Amniotic stem cell (primary cell): Measurements from ENCODE around the gene HOXD12.

ENCODE experiments used
- DNase-seq: peaks from one replicate; lab custom pipeline; 2025; lab: John Stamatoyannopoulos, UW

HOXD12 gene

GRCh38 chr2:176121190-176122051 is 21.8 kb downstream of the HOXD12 start:
- no peak for DNase-seq

GRCh38 chr2:176122052-176122682 is 22.6 kb downstream of the HOXD12 start:
- no peak for DNase-seq

GRCh38 chr2:176122683-176123410 is 23.3 kb downstream of the HOXD12 start, which contains the start of gene HOXD9:
Gene HOXD9, plus strand, starts transcription at chr2:176122719. Its CDS starts 50 bp downstream, at chr2:176122769.
- no peak for DNase-seq

GRCh38 chr2:176123411-176124109 is 24.0 kb downstream of the HOXD12 start:
- DNase-seq: no peak

GRCh38 chr2:176124110-176124946 is 24.7 kb downstream of the HOXD12 start:
- no peak for DNase-seq

GRCh38 chr2:176124947-176125771 is 25.6 kb downstream of the HOXD12 start:
- DNase-seq: no peak

- DNase-seq: no peak
These were observed 26.1 kb downstream of the HOXD12 start for GRCh38 chr2:176125772-176126054.

GRCh38 chr2:176126929-176127773 is 27.6 kb downstream of the HOXD12 start:
- peak; percentile 12 for DNase-seq

GRCh38 chr2:176127774-176128072 is 28.1 kb downstream of the HOXD12 start:
- no peak for DNase-seq

GRCh38 chr2:176128172-176128981 is 28.8 kb downstream of the HOXD12 start:
- no peak for DNase-seq

- DNase-seq: no peak
These were observed 29.6 kb downstream of the HOXD12 start, which contains the start of gene HOXD8 for GRCh38 chr2:176128982-176129796. Gene HOXD8, plus strand, starts transcription at chr2:176129705. Its CDS starts 662 bp downstream, at chr2:176130367.

GRCh38 chr2:176129813-176130146 is 30.2 kb downstream of the HOXD12 start:
- DNase-seq: no peak

GRCh38 chr2:176130147-176130956 is 30.8 kb downstream of the HOXD12 start:
- DNase-seq: no peak

GRCh38 chr2:176130957-176131847 is 31.6 kb downstream of the HOXD12 start:
- no peak for DNase-seq

- no peak for DNase-seq
These were observed 32.2 kb downstream of the HOXD12 start for GRCh38 chr2:176131848-176132158.
